HG03342 (cell line): ENCODE results near the gene SCIN.

Experiments
- ATAC-seq: cut with Tn5 transposase; IDR thresholded peaks from one replicate; pipeline ENCODE4 v1.9.1; 2021; ENCODE audit warnings: mild to moderate bottlenecking, moderate library complexity; ENCODE audit not compliant: unreplicated experiment

The SCIN gene

GRCh38 chr7:12565873-12566272, 4.6 kb upstream of the SCIN start:
- ATAC-seq = no peak

GRCh38 chr7:12567015-12567414, 3.5 kb upstream of the SCIN start:
- peak; percentile 88 for ATAC-seq

- ATAC-seq = peak; percentile 46
Observed at GRCh38 chr7:12569673-12570072, 847 bp upstream of the SCIN start.

- peak; percentile 23 for ATAC-seq
Observed at GRCh38 chr7:12570168-12570533, 369 bp upstream of the SCIN start.

GRCh38 chr7:12571691-12572090, 1.2 kb downstream of the SCIN start:
- no peak for ATAC-seq

GRCh38 chr7:12572941-12573575, 2.5 kb downstream of the SCIN start:
- ATAC-seq = no peak

- no peak for ATAC-seq
Observed at GRCh38 chr7:12573885-12574284, 3.4 kb downstream of the SCIN start.

GRCh38 chr7:12578930-12579640, 8.6 kb downstream of the SCIN start:
- ATAC-seq = peak; percentile 79

GRCh38 chr7:12581897-12582296, 11.4 kb downstream of the SCIN start:
- no peak for ATAC-seq

- ATAC-seq = no peak
Observed at GRCh38 chr7:12582362-12582761, 11.8 kb downstream of the SCIN start.

GRCh38 chr7:12583176-12583575, 12.7 kb downstream of the SCIN start:
- no peak for ATAC-seq

GRCh38 chr7:12583922-12584321, 13.4 kb downstream of the SCIN start:
- ATAC-seq = no peak

GRCh38 chr7:12584930-12585329, 14.4 kb downstream of the SCIN start:
- ATAC-seq = peak; percentile 100

GRCh38 chr7:12586271-12586670, 15.8 kb downstream of the SCIN start:
- no peak for ATAC-seq

- no peak for ATAC-seq
Observed at GRCh38 chr7:12588259-12588904, 17.9 kb downstream of the SCIN start.

- no peak for ATAC-seq
Observed at GRCh38 chr7:12590559-12590958, 20.0 kb downstream of the SCIN start.

- ATAC-seq = no peak
Observed at GRCh38 chr7:12594122-12594897, 23.8 kb downstream of the SCIN start.

- no peak for ATAC-seq
Observed at GRCh38 chr7:12595148-12595547, 24.6 kb downstream of the SCIN start.

GRCh38 chr7:12596225-12596790, 25.8 kb downstream of the SCIN start:
- ATAC-seq = no peak

- peak; percentile 96 for ATAC-seq
Observed at GRCh38 chr7:12601302-12601869, 30.9 kb downstream of the SCIN start.

GRCh38 chr7:12607134-12607533, 36.6 kb downstream of the SCIN start:
- ATAC-seq = no peak
